Neural progenitor cell (in vitro differentiated cells): Measurements from ENCODE around the gene ZNF726.

Experiments used
- EZH2 ChIP-seq: fragments of 200-600 bp; sonication (generic); IDR thresholded peaks from 2 replicates; pipeline ENCODE4 v1.6.1; 2017; ENCODE audit warnings: antibody characterized with exemption, mild to moderate bottlenecking, moderate library complexity
- TF ChIP-seq, protein P1 (sequence below): fragments of 200-600 bp; sonication (generic); IDR thresholded peaks from 2 replicates; pipeline ENCODE4 v1.5.1; 2017; ENCODE audit warnings: antibody characterized with exemption, mild to moderate bottlenecking

DNA sequence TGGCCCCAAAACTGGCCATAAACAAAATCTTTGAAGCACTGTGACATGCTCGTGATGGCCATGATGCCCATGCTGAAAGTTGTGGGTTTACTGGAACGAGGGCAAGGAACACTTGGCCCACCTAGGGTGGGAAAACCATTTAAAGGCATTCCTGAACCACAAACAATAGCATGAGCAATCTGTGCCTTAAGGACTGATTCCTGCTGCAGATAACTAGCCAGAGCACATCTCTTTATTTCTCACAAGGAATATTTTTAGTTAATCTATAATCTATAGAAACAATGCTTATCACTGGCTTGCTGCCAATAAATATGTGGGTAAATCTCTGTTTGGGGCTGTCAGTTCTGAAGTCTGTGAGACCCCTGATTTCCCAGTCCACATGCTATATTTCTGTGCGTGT is 10.3 kb upstream of the ZNF726 start:
- TF ChIP-seq EZH2, result no peak
- TF ChIP-seq, protein P1, sequence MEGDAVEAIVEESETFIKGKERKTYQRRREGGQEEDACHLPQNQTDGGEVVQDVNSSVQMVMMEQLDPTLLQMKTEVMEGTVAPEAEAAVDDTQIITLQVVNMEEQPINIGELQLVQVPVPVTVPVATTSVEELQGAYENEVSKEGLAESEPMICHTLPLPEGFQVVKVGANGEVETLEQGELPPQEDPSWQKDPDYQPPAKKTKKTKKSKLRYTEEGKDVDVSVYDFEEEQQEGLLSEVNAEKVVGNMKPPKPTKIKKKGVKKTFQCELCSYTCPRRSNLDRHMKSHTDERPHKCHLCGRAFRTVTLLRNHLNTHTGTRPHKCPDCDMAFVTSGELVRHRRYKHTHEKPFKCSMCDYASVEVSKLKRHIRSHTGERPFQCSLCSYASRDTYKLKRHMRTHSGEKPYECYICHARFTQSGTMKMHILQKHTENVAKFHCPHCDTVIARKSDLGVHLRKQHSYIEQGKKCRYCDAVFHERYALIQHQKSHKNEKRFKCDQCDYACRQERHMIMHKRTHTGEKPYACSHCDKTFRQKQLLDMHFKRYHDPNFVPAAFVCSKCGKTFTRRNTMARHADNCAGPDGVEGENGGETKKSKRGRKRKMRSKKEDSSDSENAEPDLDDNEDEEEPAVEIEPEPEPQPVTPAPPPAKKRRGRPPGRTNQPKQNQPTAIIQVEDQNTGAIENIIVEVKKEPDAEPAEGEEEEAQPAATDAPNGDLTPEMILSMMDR, result no peak
